ENCODE results near the gene KRTAP22-1. TPM values are rescaled to one million over a fixed set of nuclear protein-coding genes. Genes with fewer than 3 reads are reported as not detected.

Gene KRTAP22-1
- total RNA-seq, 2 donors from 2014 or later = not detected

Other genes with a start within 250 kb of the KRTAP22-1 start
- not detected for gene KRTAP13-2, start 228.8 kb upstream of the KRTAP22-1 start, total RNA-seq
- gene KRTAP13-1, start 205.1 kb upstream of the KRTAP22-1 start, total RNA-seq = not detected
- gene KRTAP13-3, start 175.2 kb upstream of the KRTAP22-1 start, total RNA-seq = not detected
- not detected for gene KRTAP13-4, start 170.9 kb upstream of the KRTAP22-1 start, total RNA-seq
- gene KRTAP15-1, start 160.8 kb upstream of the KRTAP22-1 start, total RNA-seq = not detected
- gene KRTAP19-1, start 120.7 kb upstream of the KRTAP22-1 start, total RNA-seq = not detected
- not detected for gene KRTAP19-2, start 113.7 kb upstream of the KRTAP22-1 start, total RNA-seq
- not detected for gene KRTAP19-3, start 109.1 kb upstream of the KRTAP22-1 start, total RNA-seq
- gene KRTAP19-4, start 103.9 kb upstream of the KRTAP22-1 start, total RNA-seq = not detected
- gene KRTAP19-5, start 98.9 kb upstream of the KRTAP22-1 start, total RNA-seq = not detected
- not detected for gene KRTAP19-6, start 59.2 kb upstream of the KRTAP22-1 start, total RNA-seq
- not detected for gene KRTAP19-7, start 39.8 kb upstream of the KRTAP22-1 start, total RNA-seq
- gene KRTAP22-2, start 10.7 kb upstream of the KRTAP22-1 start, total RNA-seq = not detected
- not detected for gene KRTAP6-3, start 8.6 kb upstream of the KRTAP22-1 start, total RNA-seq
- gene KRTAP6-2, start 2.2 kb upstream of the KRTAP22-1 start, total RNA-seq = not detected
- not detected for gene KRTAP6-1, start 12.8 kb downstream of the KRTAP22-1 start, total RNA-seq
- gene KRTAP20-1, start 15.3 kb downstream of the KRTAP22-1 start, total RNA-seq = not detected
- gene KRTAP20-4, start 19.5 kb downstream of the KRTAP22-1 start, total RNA-seq = not detected
- gene KRTAP20-2, start 34.1 kb downstream of the KRTAP22-1 start, total RNA-seq = not detected
- gene KRTAP20-3, start 41.8 kb downstream of the KRTAP22-1 start, total RNA-seq = not detected
- gene KRTAP21-3, start 117.7 kb downstream of the KRTAP22-1 start, total RNA-seq = not detected
- gene KRTAP21-2, start 146.2 kb downstream of the KRTAP22-1 start, total RNA-seq = not detected
- not detected for gene KRTAP21-1, start 154.3 kb downstream of the KRTAP22-1 start, total RNA-seq
- gene KRTAP8-1, start 212.2 kb downstream of the KRTAP22-1 start, total RNA-seq = not detected
- not detected for gene KRTAP7-1, start 228.7 kb downstream of the KRTAP22-1 start, total RNA-seq